Anterior cingulate cortex (tissue), 58 donors: ENCODE measurements around the gene FBXO9.
"Not testable (repeated sequence)": the region's sequence is repeated elsewhere in the genome, so short reads cannot be mapped to it uniquely, and the experiment has no call there.

Experiments used
- DNase-seq, 58 donors: peaks; one replicate each; lab custom pipeline; 2025; lab: John Stamatoyannopoulos, UW

Gene FBXO9

GRCh38 chr6:53045891-53046673, 19.1 kb upstream of the FBXO9 start:
- DNase-seq = peak in 1 of 58 donors; percentile 21

GRCh38 chr6:53048431-53049195, 16.6 kb upstream of the FBXO9 start:
- DNase-seq = no peak

GRCh38 chr6:53049415-53049814, 15.8 kb upstream of the FBXO9 start:
- no peak for DNase-seq

GRCh38 chr6:53052152-53052551, 13.1 kb upstream of the FBXO9 start:
- DNase-seq = not testable (repeated sequence)

- no peak for DNase-seq
Measured at GRCh38 chr6:53054532-53054931, 10.7 kb upstream of the FBXO9 start.

GRCh38 chr6:53055873-53056272, 9.3 kb upstream of the FBXO9 start:
- no peak for DNase-seq

GRCh38 chr6:53056273-53056672, 8.9 kb upstream of the FBXO9 start:
- DNase-seq = no peak

- DNase-seq = no peak
Measured at GRCh38 chr6:53058388-53059195, 6.6 kb upstream of the FBXO9 start.

GRCh38 chr6:53059648-53060589, 5.3 kb upstream of the FBXO9 start:
- no peak for DNase-seq

GRCh38 chr6:53062169-53062539, 3.0 kb upstream of the FBXO9 start:
- no peak for DNase-seq

- not testable (repeated sequence) for DNase-seq
Measured at GRCh38 chr6:53064255-53064654, 949 bp upstream of the FBXO9 start.

GRCh38 chr6:53064726-53065265, 408 bp upstream of the FBXO9 start:
- peak; percentile 54 to 98 (median 95) for DNase-seq

- peak in 37 of 58 donors; percentile 12 to 68 (median 41) for DNase-seq
Measured at GRCh38 chr6:53066077-53066417, 843 bp downstream of the FBXO9 start.

GRCh38 chr6:53066874-53067706, 1.9 kb downstream of the FBXO9 start:
- no peak for DNase-seq

GRCh38 chr6:53067849-53068361, 2.7 kb downstream of the FBXO9 start:
- no peak for DNase-seq

GRCh38 chr6:53069427-53069826, 4.2 kb downstream of the FBXO9 start:
- DNase-seq = no peak

- no peak for DNase-seq
Measured at GRCh38 chr6:53070806-53071205, 5.6 kb downstream of the FBXO9 start.

GRCh38 chr6:53074347-53074746, 9.1 kb downstream of the FBXO9 start:
- no peak for DNase-seq

GRCh38 chr6:53080813-53081212, 15.6 kb downstream of the FBXO9 start:
- DNase-seq = no peak
